ENCODE results near the gene EPHX1.

Gene EPHX1

GRCh38 chr1:225875044-225875815, 65.3 kb downstream of the EPHX1 start:
- WGBS (ENCODE audit: insufficient coverage, insufficient read length), result no CpG with 5 or more reads among the region's 12 CpGs
- Histone ChIP-seq H3K4me3 (ENCODE audit: low read length) (no peak overlapping the region), H3K4me1 (ENCODE audit: control insufficient read depth, insufficient read depth, low read length) (0 out of 2 replicates have a peak, but pooled peaks cover 1% of the 10 kb centered on the region), H3K27me3 (ENCODE audit: control insufficient read depth, insufficient read depth, low read length) (no peaks in the 10 kb centered on the region), H3K36me3 (ENCODE audit: control insufficient read depth, insufficient read depth, low read length) (peaks cover 13% of the 10 kb centered on the region; the same call in 1 of the 2 replicates), H3K27ac (ENCODE audit: low read length) (no peak overlapping the region), H3K9me3 (ENCODE audit: control insufficient read depth, insufficient read depth, low read length) (no peaks in the 10 kb centered on the region)
- DNase-seq (ENCODE audit: low read depth, low spot score), result no peak

- H3K27ac ChIP-seq (ENCODE audit: low read length), result no peak overlapping the region
- no peaks in the 10 kb centered on the region for H3K27me3 ChIP-seq (ENCODE audit: control insufficient read depth, insufficient read depth, low read length)
- no peaks in the 10 kb centered on the region for H3K9me3 ChIP-seq (ENCODE audit: control insufficient read depth, insufficient read depth, low read length)
- H3K4me1 ChIP-seq (ENCODE audit: control insufficient read depth, insufficient read depth, low read length), result 0 out of 2 replicates have a peak, but pooled peaks cover 3% of the 10 kb centered on the region
- no peak overlapping the region for H3K4me3 ChIP-seq (ENCODE audit: low read length)
- no peak for DNase-seq (ENCODE audit: low read depth, low spot score)
- WGBS (ENCODE audit: insufficient coverage, insufficient read length), result no CpG with 5 or more reads among the region's 12 CpGs
- peaks cover 13% of the 10 kb centered on the region; the same call in 1 of the 2 replicates for H3K36me3 ChIP-seq (ENCODE audit: control insufficient read depth, insufficient read depth, low read length)
Measured at GRCh38 chr1:225876900-225877510, 67.1 kb downstream of the EPHX1 start.

- Histone ChIP-seq H3K27ac (ENCODE audit: low read length) (no peak overlapping the region), H3K4me3 (ENCODE audit: low read length) (no peak overlapping the region), H3K36me3 (ENCODE audit: control insufficient read depth, insufficient read depth, low read length) (peaks cover 13% of the 10 kb centered on the region; the same call in 1 of the 2 replicates), H3K4me1 (ENCODE audit: control insufficient read depth, insufficient read depth, low read length) (0 out of 2 replicates have a peak, but pooled peaks cover 3% of the 10 kb centered on the region), H3K9me3 (ENCODE audit: control insufficient read depth, insufficient read depth, low read length) (no peaks in the 10 kb centered on the region), H3K27me3 (ENCODE audit: control insufficient read depth, insufficient read depth, low read length) (no peaks in the 10 kb centered on the region)
- no peak for DNase-seq (ENCODE audit: low read depth, low spot score)
- WGBS (ENCODE audit: insufficient coverage, insufficient read length), result no CpG with 5 or more reads among the region's 10 CpGs
Measured at GRCh38 chr1:225877580-225877979, 67.7 kb downstream of the EPHX1 start.

GRCh38 chr1:225878282-225878681, 68.4 kb downstream of the EPHX1 start:
- WGBS (ENCODE audit: insufficient coverage, insufficient read length), result no CpG with 5 or more reads among the region's 4 CpGs
- Histone ChIP-seq H3K4me3 (ENCODE audit: low read length) (no peak overlapping the region), H3K9me3 (ENCODE audit: control insufficient read depth, insufficient read depth, low read length) (no peaks in the 10 kb centered on the region), H3K27me3 (ENCODE audit: control insufficient read depth, insufficient read depth, low read length) (no peaks in the 10 kb centered on the region), H3K27ac (ENCODE audit: low read length) (no peak overlapping the region), H3K4me1 (ENCODE audit: control insufficient read depth, insufficient read depth, low read length) (0 out of 2 replicates have a peak, but pooled peaks cover 3% of the 10 kb centered on the region), H3K36me3 (ENCODE audit: control insufficient read depth, insufficient read depth, low read length) (peaks cover 10% of the 10 kb centered on the region; the same call in 1 of the 2 replicates)
- DNase-seq (ENCODE audit: low read depth, low spot score), result no peak

- Histone ChIP-seq H3K36me3 (ENCODE audit: control insufficient read depth, insufficient read depth, low read length) (0 out of 2 replicates have a peak, but pooled peaks cover 3% of the 10 kb centered on the region), H3K4me1 (ENCODE audit: control insufficient read depth, insufficient read depth, low read length) (0 out of 2 replicates have a peak, but pooled peaks cover 3% of the 10 kb centered on the region), H3K9me3 (ENCODE audit: control insufficient read depth, insufficient read depth, low read length) (no peaks in the 10 kb centered on the region), H3K27ac (ENCODE audit: low read length) (no peak overlapping the region), H3K27me3 (ENCODE audit: control insufficient read depth, insufficient read depth, low read length) (no peaks in the 10 kb centered on the region), H3K4me3 (ENCODE audit: low read length) (no peak overlapping the region)
- WGBS (ENCODE audit: insufficient coverage, insufficient read length), result no CpG with 5 or more reads among the region's 8 CpGs
- no peak for DNase-seq (ENCODE audit: low read depth, low spot score)
Measured at GRCh38 chr1:225879521-225880221, 69.7 kb downstream of the EPHX1 start.

GRCh38 chr1:225880222-225880588, 70.3 kb downstream of the EPHX1 start:
- no peak overlapping the region for H3K4me3 ChIP-seq (ENCODE audit: low read length)
- no peaks in the 10 kb centered on the region for H3K9me3 ChIP-seq (ENCODE audit: control insufficient read depth, insufficient read depth, low read length)
- H3K27me3 ChIP-seq (ENCODE audit: control insufficient read depth, insufficient read depth, low read length), result no peaks in the 10 kb centered on the region
- no peak overlapping the region for H3K27ac ChIP-seq (ENCODE audit: low read length)
- WGBS (ENCODE audit: insufficient coverage, insufficient read length), result no CpG with 5 or more reads among the region's 2 CpGs
- 0 out of 2 replicates have a peak, but pooled peaks cover 3% of the 10 kb centered on the region for H3K36me3 ChIP-seq (ENCODE audit: control insufficient read depth, insufficient read depth, low read length)
- no peak for DNase-seq (ENCODE audit: low read depth, low spot score)
- 0 out of 2 replicates have a peak, but pooled peaks cover 3% of the 10 kb centered on the region for H3K4me1 ChIP-seq (ENCODE audit: control insufficient read depth, insufficient read depth, low read length)

- Histone ChIP-seq H3K4me1 (ENCODE audit: control insufficient read depth, insufficient read depth, low read length) (0 out of 2 replicates have a peak, but pooled peaks cover 3% of the 10 kb centered on the region), H3K9me3 (ENCODE audit: control insufficient read depth, insufficient read depth, low read length) (no peaks in the 10 kb centered on the region), H3K4me3 (ENCODE audit: low read length) (no peak overlapping the region), H3K27me3 (ENCODE audit: control insufficient read depth, insufficient read depth, low read length) (no peaks in the 10 kb centered on the region), H3K27ac (ENCODE audit: low read length) (no peak overlapping the region), H3K36me3 (ENCODE audit: control insufficient read depth, insufficient read depth, low read length) (0 out of 2 replicates have a peak, but pooled peaks cover 3% of the 10 kb centered on the region)
- no peak for DNase-seq (ENCODE audit: low read depth, low spot score)
- WGBS (ENCODE audit: insufficient coverage, insufficient read length), result no CpG with 5 or more reads among the region's 5 CpGs
Measured at GRCh38 chr1:225880636-225881035, 70.7 kb downstream of the EPHX1 start.

GRCh38 chr1:225881081-225881958, 71.4 kb downstream of the EPHX1 start:
- H3K27me3 ChIP-seq (ENCODE audit: control insufficient read depth, insufficient read depth, low read length), result no peaks in the 10 kb centered on the region
- no peak overlapping the region for H3K27ac ChIP-seq (ENCODE audit: low read length)
- H3K9me3 ChIP-seq (ENCODE audit: control insufficient read depth, insufficient read depth, low read length), result no peaks in the 10 kb centered on the region
- no CpG with 5 or more reads among the region's 25 CpGs for WGBS (ENCODE audit: insufficient coverage, insufficient read length)
- H3K4me3 ChIP-seq (ENCODE audit: low read length), result peak overlapping the region; percentile 63; the same call in 1 of the 2 replicates
- 0 out of 2 replicates have a peak, but pooled peaks cover 3% of the 10 kb centered on the region for H3K36me3 ChIP-seq (ENCODE audit: control insufficient read depth, insufficient read depth, low read length)
- 0 out of 2 replicates have a peak, but pooled peaks cover 3% of the 10 kb centered on the region for H3K4me1 ChIP-seq (ENCODE audit: control insufficient read depth, insufficient read depth, low read length)
- no peak for DNase-seq (ENCODE audit: low read depth, low spot score)

- no peak for DNase-seq (ENCODE audit: low read depth, low spot score)
- Histone ChIP-seq H3K36me3 (ENCODE audit: control insufficient read depth, insufficient read depth, low read length) (0 out of 2 replicates have a peak, but pooled peaks cover 3% of the 10 kb centered on the region), H3K27me3 (ENCODE audit: control insufficient read depth, insufficient read depth, low read length) (no peaks in the 10 kb centered on the region), H3K4me1 (ENCODE audit: control insufficient read depth, insufficient read depth, low read length) (0 out of 2 replicates have a peak, but pooled peaks cover 3% of the 10 kb centered on the region), H3K9me3 (ENCODE audit: control insufficient read depth, insufficient read depth, low read length) (no peaks in the 10 kb centered on the region), H3K4me3 (ENCODE audit: low read length) (peak within 1 kb of the TSS; percentile 63; the same call in 1 of the 2 replicates), H3K27ac (ENCODE audit: low read length) (no peak within 1 kb of the TSS)
- WGBS (ENCODE audit: insufficient coverage, insufficient read length), result no CpG with 5 or more reads among the region's 64 CpGs
Measured at GRCh38 chr1:225881959-225882693, 72.2 kb downstream of the EPHX1 start, which contains the start of gene TMEM63A. TSS of gene TMEM63A (minus strand) at chr1:225882380. CDS start at chr1:225877580, 4,800 bp downstream.

All from iPS DF 6.9 (cell line).